Keratinocyte (primary cell): Measurements from ENCODE around the gene PLAAT4. TPM values are rescaled to one million over a fixed set of nuclear protein-coding genes. Genes with fewer than 3 reads are reported as not detected.

Experiments
- DNase-seq: peaks from one replicate; pipeline ENCODE4 v3.0.0-alpha.2; 2011; ENCODE audit warnings: low read depth, missing footprints, low spot score
- FAIRE-seq: peaks from 2 replicates; lab custom pipeline; 2011; peaks lifted over from hg19 to GRCh38; lab: Jason Lieb, UNC
- H2AFZ ChIP-seq: 2 replicates; pipeline ENCODE4 v1.6.0; 2012; ENCODE audit warnings: low read length, control low read depth, inconsistent platforms; ENCODE audit not compliant: control insufficient read depth
- H3K27ac ChIP-seq: 2 replicates; pipeline ENCODE4 v1.5.1; 2011; ENCODE audit warnings: low read length; ENCODE audit not compliant: control insufficient read depth, insufficient read depth
- H3K27me3 ChIP-seq: 3 replicates; pipeline ENCODE4 v1.6.0; 2011; ENCODE audit warnings: low read length; ENCODE audit not compliant: control insufficient read depth, insufficient read depth; ENCODE audit errors: extremely low read depth
- H3K36me3 ChIP-seq, 2 experiments: 2 replicates in 1 of 2; 3 replicates in 1 of 2; pipeline ENCODE4 v1.5.1; 2011; ENCODE audit warnings: low read length in 2 of 2, mild to moderate bottlenecking in 1 of 2; ENCODE audit not compliant: control insufficient read depth in 2 of 2, insufficient read depth in 2 of 2; ENCODE audit errors: extremely low read depth in 1 of 2
- H3K4me1 ChIP-seq: 3 replicates; pipeline ENCODE4 v1.5.1; 2011; ENCODE audit warnings: low read length; ENCODE audit not compliant: control insufficient read depth, insufficient read depth; ENCODE audit errors: extremely low read depth
- H3K4me2 ChIP-seq: 3 replicates; pipeline ENCODE4 v1.6.0; 2011; ENCODE audit warnings: low read depth, low read length; ENCODE audit not compliant: control insufficient read depth, insufficient read depth; ENCODE audit errors: extremely low read depth
- H3K4me3 ChIP-seq, 3 experiments: fragments of 200-600 bp in 1 of 3; sonication (generic) in 1 of 3; 2 replicates in 2 of 3; 3 replicates in 1 of 3; pipeline ENCODE4 v1.5.1; 2011 to 2016; ENCODE audit warnings: low read length in 3 of 3, mild to moderate bottlenecking in 3 of 3, control low read depth in 2 of 3, inconsistent platforms in 1 of 3, low read depth in 1 of 3, mixed read lengths in 1 of 3, mixed run types in 1 of 3, moderate library complexity in 1 of 3; ENCODE audit not compliant: control insufficient read depth in 2 of 3, insufficient read depth in 2 of 3; ENCODE audit errors: extremely low read depth in 1 of 3
- H3K79me2 ChIP-seq: 2 replicates; pipeline ENCODE4 v1.6.0; 2012; ENCODE audit warnings: low read length; ENCODE audit not compliant: control insufficient read depth, insufficient read depth
- H3K9ac ChIP-seq: 3 replicates; pipeline ENCODE4 v1.6.0; 2011; ENCODE audit warnings: low read length; ENCODE audit not compliant: control insufficient read depth, insufficient read depth; ENCODE audit errors: extremely low read depth
- H3K9me1 ChIP-seq: 3 replicates; pipeline ENCODE4 v1.6.0; 2011; ENCODE audit warnings: low read length; ENCODE audit not compliant: control insufficient read depth, insufficient read depth; ENCODE audit errors: extremely low read depth
- H3K9me3 ChIP-seq: 2 replicates; pipeline ENCODE4 v1.5.1; 2012; ENCODE audit warnings: low read depth, low read length; ENCODE audit not compliant: control insufficient read depth
- H4K20me1 ChIP-seq: 3 replicates; pipeline ENCODE4 v1.6.0; 2011; ENCODE audit warnings: low read length; ENCODE audit not compliant: control insufficient read depth, insufficient read depth; ENCODE audit errors: extremely low read depth
- CTCF ChIP-seq, 3 experiments: IDR thresholded peaks in 1 of 3; conservative IDR thresholded peaks in 1 of 3; optimal IDR thresholded peaks in 1 of 3; 2 replicates in 2 of 3; 3 replicates in 1 of 3; pipeline versions ENCODE3 to v1.5.1; 2011; ENCODE audit warnings: low read length in 3 of 3, mild to moderate bottlenecking in 3 of 3, moderate library complexity in 2 of 3, control low read depth in 1 of 3, inconsistent platforms in 1 of 3; ENCODE audit not compliant: insufficient read depth in 2 of 3; ENCODE audit errors: extremely low read depth in 1 of 3
- EZH2 ChIP-seq: IDR thresholded peaks from one replicate; pipeline ENCODE4 v1.6.1; 2012; ENCODE audit warnings: inconsistent platforms, mild to moderate bottlenecking, low read length, moderate library complexity
- dilution Hi-C: fragments of 300-500 bp; cut with MboI; formaldehyde crosslinking; loops from one replicate; pipeline ENCODE4 v1.7.0; 2020; ENCODE audit warnings: low sequenced_read_pairs; ENCODE audit not compliant: extremely low pct_ligation_motif_present
- polyA plus RNA-seq, 5 experiments: library from polyadenylated mRNA; depleted of rRNA in 3 of 5; stranded (reverse) in 3 of 5; stranded (forward) in 1 of 5; unstranded in 1 of 5; fragments of >200 nt; gene quantifications; 1 replicate in 1 of 5; 2 replicates in 3 of 5; 3 replicates in 1 of 5; pipeline versions ENCODE4 v1.2.1 to v1.2.3, GENCODE V29; 2011 to 2012; ENCODE audit warnings: missing spikeins in 2 of 5, low read depth in 1 of 5, low replicate concordance in 1 of 5

The PLAAT4 gene
- polyA plus RNA-seq, 1 donor (not counting 4 experiments of a cell fraction or from before 2014, with no cell fraction given) = 2.0 TPM

GRCh38 chr11:63543711-63544110 is 7.1 kb downstream of the PLAAT4 start:
- Histone ChIP-seq H3K9me1 (no peaks in the 10 kb centered on the region), H3K36me3 (no peaks in the 10 kb centered on the region), H4K20me1 (no peaks in the 10 kb centered on the region), H3K4me1 (no peaks in the 10 kb centered on the region), H3K4me2 (no peak overlapping the region), H3K9me3 (no peaks in the 10 kb centered on the region), H3K27ac (no peak overlapping the region), H3K27me3 (no peaks in the 10 kb centered on the region), H3K79me2 (no peaks in the 10 kb centered on the region), H3K9ac (no peak overlapping the region), H3K4me3 (no peak overlapping the region), H2AFZ (no peak overlapping the region)
- FAIRE-seq = no peak
- dilution Hi-C loops = no loop called here
- DNase-seq = no peak
- no peak for TF ChIP-seq CTCF (optimal IDR thresholded peaks at IDR 0.05 in 1 of 3, IDR thresholded peaks at IDR 0.05 in 1 of 3, conservative IDR thresholded peaks at IDR 0.05 in 1 of 3; ENCODE audit: extremely low read depth in 1 of 3, insufficient read depth in 2 of 3, low read length in 3 of 3)
- no peak for TF ChIP-seq EZH2

- Histone ChIP-seq H3K4me2 (no peak overlapping the region), H4K20me1 (no peaks in the 10 kb centered on the region), H3K9ac (no peak overlapping the region), H3K79me2 (no peaks in the 10 kb centered on the region), H3K4me3 (no peak overlapping the region), H3K9me3 (no peaks in the 10 kb centered on the region), H3K27ac (no peak overlapping the region), H3K4me1 (no peaks in the 10 kb centered on the region), H2AFZ (no peak overlapping the region), H3K9me1 (no peaks in the 10 kb centered on the region), H3K27me3 (no peaks in the 10 kb centered on the region), H3K36me3 (no peaks in the 10 kb centered on the region)
- dilution Hi-C loops = no loop called here
- FAIRE-seq (no peak), DNase-seq (no peak)
- no peak for TF ChIP-seq EZH2
- no peak for TF ChIP-seq CTCF (optimal IDR thresholded peaks at IDR 0.05 in 1 of 3, IDR thresholded peaks at IDR 0.05 in 1 of 3, conservative IDR thresholded peaks at IDR 0.05 in 1 of 3; ENCODE audit: extremely low read depth in 1 of 3, insufficient read depth in 2 of 3, low read length in 3 of 3)
These were observed 10.5 kb downstream of the PLAAT4 start for GRCh38 chr11:63547061-63547460.
